Colon (tissue), 2 donors: ENCODE measurements around the gene LRRC8E.
"Not testable (repeated sequence)": the region's sequence is repeated elsewhere in the genome, so short reads cannot be mapped to it uniquely, and the experiment has no call there.

Experiments
- FAIRE-seq: peaks from 2 replicates; lab custom pipeline; 2012; peaks lifted over from hg19 to GRCh38; lab: Jason Lieb, UNC
- donor health status: control.
- donor health status: control.

LRRC8E gene

DNA sequence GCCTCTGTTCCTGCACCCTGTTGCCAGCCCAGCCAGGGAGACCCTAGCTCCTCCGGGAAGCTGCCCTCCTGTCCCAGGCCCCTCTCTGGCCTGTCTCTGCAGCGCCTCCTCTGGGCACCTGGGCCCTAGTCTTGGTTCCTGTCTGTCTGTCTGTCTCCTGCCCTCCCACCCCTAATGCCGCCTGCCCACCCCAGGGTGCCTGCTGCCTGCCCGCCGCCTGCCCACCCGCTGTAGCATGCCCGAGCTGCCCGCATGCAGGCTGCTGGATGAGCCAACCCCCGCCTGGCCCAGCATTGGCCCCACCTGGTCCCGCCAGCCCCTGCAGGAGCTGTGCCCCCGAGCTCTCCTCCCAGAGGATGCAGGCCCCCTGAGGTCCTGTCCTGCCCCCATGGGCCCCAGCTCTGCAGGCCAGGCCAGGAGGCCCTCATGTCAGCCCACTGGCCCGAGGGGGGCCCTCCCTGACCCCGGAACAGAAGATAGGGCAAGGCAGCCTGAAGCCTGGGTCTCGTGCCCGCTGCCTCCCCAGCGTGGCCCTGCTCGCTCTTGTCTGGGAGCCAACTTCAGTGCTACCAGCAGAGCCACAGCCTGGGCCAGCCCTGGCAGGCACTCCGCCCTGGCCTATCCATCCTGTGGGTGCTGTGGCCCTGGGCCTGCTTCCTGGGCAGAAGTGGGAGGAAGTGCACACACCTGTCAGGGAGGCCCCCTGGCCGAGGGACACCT, 20.6 kb downstream of the LRRC8E start:
- FAIRE-seq: no peak

- no peak for FAIRE-seq
Observed at GRCh38 chr19:7909471-7910067, 21.3 kb downstream of the LRRC8E start.

DNA sequence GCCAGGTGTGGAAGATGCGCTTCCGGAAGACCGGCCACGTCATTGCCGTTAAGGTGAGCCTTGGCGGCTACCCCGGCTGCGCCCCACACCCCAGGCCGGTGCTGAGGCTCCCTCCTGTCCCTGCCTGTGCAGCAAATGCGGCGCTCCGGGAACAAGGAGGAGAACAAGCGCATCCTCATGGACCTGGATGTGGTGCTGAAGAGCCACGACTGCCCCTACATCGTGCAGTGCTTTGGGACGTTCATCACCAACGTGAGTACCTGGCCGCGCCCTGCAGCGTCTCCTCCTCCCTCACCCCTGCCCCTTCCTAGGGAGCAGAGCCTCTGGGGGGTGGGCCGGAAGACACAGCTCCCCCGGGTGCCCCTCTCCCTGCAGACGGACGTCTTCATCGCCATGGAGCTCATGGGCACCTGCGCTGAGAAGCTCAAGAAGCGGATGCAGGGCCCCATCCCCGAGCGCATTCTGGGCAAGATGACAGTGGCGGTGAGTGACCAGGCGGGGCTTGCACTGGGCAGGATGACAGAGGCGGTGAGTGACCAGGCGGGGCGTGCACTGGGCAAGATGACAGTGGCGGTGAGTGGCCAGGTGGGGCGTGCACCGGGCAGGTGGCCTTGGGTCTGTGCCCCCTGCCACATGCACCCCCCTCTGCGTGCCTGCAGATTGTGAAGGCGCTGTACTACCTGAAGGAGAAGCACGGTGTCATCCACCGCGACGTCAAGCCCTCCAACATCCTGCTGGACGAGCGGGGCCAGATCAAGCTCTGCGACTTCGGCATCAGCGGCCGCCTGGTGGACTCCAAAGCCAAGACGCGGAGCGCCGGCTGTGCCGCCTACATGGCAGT, 22.2 kb downstream of the LRRC8E start:
- FAIRE-seq: no peak

DNA sequence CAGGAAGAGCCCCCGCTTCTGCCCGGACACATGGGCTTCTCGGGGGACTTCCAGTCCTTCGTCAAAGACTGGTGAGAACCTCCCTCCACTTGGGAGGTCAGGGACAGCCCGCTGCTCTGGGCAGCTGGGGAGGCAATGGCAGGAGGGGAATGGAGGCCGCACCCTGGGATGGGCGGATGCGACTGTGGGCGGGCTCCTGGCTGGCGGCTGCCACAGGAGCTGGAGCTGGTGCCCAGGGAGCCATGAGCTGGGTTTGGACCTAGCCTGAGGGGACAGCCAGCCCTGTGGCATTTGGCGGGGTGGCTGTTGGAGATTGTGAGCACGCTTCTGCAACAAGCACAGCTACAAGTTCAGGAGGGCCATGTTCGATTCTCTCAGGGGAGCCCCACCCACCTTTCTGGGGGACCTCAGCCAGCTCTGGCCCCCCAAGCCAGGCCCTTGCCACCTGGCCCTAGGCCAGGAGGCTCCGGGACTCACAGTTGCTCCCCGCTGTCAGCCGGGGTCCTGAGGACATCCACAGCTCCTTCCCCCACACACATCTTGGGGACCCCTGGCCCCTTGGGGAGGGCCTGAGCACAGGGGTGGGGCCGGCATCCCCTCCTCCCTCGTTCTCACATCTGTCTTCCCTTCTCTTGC, 23.3 kb downstream of the LRRC8E start:
- FAIRE-seq: no peak

- no peak for FAIRE-seq
Observed at GRCh38 chr19:7912144-7912696, 23.9 kb downstream of the LRRC8E start.

DNA sequence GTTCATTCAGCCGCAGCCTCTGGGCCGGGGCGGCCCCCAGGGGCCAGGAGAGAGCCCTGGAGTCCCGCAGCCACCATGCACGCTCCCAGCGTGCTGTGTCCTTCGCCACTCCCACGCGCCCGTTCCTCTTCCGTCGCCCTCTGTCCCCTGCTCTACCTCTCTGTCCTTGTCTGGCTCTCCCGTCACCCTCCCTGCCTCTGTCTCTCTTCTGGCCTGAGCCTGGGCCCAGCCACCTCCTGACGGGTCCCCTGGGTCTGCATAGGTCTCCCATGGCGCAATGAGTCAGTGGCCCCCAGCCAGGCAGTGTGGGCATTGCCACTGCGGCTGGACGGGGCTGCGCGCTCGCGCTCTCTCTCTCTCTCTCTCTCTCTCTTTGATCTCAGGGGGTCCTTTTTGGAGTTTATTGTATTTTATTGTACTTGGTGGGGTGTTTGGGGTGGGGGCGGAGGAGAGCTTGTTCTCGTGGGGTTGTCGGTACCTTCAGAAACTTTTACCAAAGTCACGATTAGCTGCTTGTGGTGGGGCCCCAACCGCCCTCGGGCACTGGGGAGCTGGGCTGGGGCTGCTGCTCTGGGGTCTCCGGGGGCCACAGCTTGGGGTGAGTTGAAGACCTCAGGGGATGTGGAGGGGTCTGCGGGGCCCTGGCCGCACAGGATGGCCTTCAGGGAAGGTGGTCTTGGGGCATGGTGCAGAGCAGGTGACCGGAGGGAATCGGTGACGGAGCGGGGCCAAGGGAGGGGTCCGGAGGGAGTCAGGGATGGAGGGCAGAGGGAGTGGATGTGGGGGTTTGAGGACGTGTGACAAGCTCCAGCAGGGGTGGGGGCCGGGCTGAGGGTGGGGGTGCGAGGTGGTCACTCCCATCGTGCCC, 24.6 kb downstream of the LRRC8E start:
- FAIRE-seq: no peak

- no peak for FAIRE-seq
Observed at GRCh38 chr19:7913652-7914051, 25.3 kb downstream of the LRRC8E start.

DNA sequence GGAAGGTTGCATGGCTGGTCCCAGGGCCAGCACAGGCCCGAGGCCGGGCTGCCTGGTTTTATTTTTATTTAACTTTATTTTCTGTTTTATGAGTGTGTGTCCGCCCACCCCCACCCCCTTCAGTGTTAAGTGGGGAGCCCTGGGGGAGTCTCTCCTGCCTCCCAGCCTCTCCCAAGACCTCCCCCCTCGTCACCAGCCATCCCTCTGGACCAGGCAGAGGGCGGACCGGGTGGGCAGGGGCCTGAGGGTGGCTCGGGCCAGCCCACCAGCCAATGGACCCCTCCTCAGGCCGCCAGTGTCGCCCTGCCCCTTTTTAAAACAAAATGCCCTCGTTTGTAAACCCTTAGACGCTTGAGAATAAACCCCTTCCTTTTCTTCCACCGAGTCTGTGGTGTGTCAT, 25.8 kb downstream of the LRRC8E start:
- no peak for FAIRE-seq

DNA sequence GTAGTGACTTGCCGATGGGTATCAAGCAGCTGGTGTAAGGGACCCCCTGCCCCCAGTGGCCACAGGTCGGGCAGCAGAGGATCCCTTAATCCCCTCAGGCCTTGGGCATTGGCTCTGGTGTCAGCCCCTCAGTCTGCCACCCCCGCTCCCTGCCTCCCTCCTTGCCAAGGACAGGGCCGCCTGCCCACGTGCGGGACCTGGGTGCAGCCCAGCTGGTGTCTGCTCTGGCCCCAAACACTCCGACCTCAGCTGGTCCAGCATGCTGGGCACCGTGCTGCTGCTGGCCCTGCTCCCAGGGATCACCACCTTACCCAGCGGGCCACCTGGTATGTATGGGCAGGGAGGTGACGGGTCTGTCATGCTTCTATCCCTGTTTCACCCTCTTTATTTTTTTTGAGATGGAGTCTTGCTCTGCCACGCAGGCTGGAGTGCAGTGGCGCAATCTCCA, 26.3 kb downstream of the LRRC8E start, which contains the start of gene TGFBR3L:
TSS of gene TGFBR3L (plus strand) at position 233 of the 448 bp plus-strand sequence.
- no peak for FAIRE-seq

GRCh38 chr19:7915250-7916102, 27.2 kb downstream of the LRRC8E start:
- FAIRE-seq: no peak

DNA sequence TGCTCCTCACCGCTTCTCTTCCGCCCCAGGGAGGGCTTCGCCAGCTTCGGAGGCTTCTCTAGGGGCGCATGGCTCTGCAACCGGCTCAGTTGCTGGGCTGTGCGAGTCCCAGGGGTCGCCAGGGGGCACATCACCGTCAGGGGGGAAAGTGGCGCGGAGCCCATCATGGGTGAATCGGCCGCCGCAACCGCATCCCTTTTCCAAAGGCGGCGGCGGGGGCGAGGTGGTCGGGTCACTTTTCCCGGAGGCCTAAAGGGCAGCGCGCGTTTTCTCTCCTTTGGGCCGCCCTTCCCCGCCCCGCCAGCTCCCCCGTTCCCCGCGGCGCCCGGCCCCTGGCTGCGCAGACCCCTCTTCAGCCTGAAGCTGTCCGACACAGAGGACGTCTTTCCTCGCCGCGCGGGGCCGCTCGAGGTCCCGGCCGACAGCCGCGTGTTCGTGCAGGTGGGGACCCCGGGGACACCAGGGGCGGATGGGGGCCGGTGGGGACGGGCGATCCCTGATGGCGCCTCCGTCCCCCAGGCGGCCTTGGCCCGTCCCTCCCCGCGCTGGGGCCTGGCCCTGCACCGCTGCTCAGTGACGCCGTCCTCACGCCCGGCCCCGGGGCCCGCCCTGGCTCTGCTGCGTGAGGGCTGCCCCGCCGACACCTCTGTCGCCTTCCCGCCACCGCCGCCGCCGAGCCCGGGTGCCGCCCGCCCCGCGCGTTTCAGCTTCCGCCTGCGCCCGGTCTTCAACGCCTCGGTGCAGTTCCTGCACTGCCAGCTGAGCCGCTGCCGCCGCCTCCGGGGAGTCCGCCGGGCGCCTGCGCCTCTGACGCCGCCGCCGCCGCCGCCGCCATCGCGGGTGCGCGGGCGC, 28.0 kb downstream of the LRRC8E start:
- no peak for FAIRE-seq

DNA sequence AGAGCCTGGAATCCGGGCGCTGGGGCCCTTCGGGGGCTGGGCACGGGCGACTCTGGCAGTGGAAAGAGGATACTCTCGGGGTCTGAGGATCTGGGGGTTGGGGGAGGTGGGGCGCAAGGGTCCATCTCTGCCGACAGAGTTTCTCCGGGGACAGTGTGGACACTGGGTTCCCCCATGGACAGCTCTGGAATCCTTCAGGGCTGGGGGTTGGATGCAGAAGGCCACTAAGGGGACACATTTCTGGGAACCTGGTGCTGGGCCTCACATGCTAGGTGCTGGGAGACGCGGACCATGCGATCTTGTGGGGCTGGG, 28.6 kb downstream of the LRRC8E start:
- no peak for FAIRE-seq

GRCh38 chr19:7917267-7918061, 29.2 kb downstream of the LRRC8E start:
- no peak for FAIRE-seq

DNA sequence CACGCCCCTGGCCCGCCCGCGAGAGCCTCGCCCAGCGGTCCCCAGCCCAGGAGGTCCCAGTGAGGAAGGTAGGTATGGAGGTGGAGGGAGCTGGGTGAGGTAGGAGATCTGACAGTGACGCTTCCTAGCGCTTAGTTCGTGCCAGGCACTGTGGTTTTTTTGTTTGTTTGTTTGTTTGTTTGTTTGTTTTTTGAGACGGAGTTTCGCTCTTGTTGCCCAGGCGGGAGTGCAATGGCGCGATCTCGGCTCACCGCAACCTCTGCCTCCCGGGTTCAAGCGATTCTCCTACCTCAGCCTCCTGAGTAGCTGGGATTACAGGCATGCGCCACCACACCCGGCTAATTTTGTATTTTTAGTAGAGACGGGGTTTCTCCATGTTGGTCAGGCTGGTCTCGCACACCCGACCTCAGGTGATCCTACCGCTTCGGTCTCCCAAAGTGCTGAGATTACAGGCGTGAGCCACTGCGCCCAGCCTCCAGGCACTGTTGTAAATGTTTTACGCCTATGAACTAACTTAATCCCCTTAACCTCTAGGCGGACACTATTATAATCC, 29.8 kb downstream of the LRRC8E start:
- not testable (repeated sequence) for FAIRE-seq

- no peak for FAIRE-seq
Observed at GRCh38 chr19:7918615-7919421, 30.5 kb downstream of the LRRC8E start.

- FAIRE-seq: no peak
Observed at GRCh38 chr19:7919610-7920518, 31.6 kb downstream of the LRRC8E start, which contains the start of gene SNAPC2. SNAPC2 (plus strand) TSS chr19:7920338; CDS start chr19:7920367, 29 bp downstream.
